NCI-H2081 (cell line): ENCODE measurements around the gene PSMG2.
"Not testable (repeated sequence)": the region's sequence is repeated elsewhere in the genome, so short reads cannot be mapped to it uniquely, and the experiment has no call there.

Source experiments
- DNase-seq, 2 experiments: peaks; one replicate each; lab custom pipeline; 2025; lab: John Stamatoyannopoulos, UW

Gene PSMG2

DNA sequence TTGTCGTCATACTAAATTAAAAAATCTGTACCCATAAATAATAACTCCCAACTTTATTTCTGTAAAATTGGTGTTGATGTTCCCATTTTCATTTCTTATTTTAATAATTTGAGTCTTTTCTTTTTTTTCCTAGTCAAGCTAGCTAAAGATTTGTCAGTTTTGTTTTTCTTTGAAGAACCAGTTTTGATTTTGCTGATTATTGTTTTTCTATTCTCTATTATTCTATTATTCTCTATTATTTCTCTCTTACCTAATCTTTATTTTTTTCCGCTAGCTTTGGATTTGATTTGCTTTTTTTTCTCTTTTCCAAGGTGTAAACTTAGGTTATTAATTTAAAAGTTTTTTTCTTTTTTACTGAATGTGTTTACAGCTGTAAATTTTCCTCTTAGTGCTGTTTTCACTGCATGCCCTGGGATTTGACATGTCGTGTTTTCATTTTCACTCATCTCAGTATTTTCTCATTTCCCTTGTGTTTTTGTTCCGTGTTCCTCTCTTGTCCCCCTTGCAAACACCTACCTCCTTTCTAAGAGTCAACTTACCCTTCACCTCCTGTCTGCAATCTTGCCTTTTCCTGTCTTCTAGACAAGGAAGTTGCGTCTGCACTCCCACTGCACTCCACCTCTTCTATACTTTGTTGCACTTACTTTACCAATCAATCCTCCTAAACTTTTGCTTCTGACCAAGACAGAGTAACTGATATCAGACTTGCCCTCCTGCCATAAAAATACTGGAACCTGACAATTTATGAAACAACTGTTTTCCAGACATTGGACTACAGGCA is 18.8 kb downstream of the PSMG2 start:
- no peak for DNase-seq

DNA sequence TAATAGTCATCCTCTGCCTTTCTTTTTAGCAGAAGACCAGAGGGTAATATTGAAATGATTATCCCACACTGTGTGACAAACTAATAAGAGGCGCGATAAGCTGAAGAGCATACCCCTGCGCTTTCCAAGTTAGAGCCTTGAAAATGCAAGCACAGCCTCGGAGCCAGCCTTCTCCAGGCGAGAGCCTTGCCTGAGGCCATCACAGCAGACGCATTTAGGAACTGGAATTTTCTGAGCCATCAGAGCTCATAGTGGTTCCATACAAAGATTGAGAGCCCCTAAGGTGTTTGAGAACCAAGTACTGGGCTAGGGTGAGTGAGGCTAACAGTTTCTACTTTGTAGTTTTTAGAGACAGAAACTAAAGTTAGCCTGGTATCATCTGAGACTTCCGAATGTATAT is 19.9 kb downstream of the PSMG2 start:
- DNase-seq = no peak

DNA sequence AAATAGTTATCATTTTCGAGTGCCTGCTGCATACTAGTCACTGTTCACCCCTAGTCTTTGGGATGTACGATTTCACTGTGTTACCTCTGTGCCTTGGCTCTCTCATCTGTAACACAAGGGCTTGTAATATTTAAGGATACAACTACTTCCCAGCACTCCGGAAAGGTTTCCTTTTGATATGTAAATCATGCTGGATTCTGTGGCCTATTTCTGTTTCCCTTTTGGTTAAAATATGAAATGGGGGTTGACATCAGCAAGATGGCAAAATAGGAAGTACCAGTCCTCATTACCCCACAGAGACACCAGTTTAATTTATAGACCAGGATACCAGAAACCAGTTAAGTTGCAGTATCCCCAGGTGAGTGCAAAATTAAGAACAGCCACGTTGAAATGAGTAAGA is 23.5 kb downstream of the PSMG2 start:
- DNase-seq = no peak

DNA sequence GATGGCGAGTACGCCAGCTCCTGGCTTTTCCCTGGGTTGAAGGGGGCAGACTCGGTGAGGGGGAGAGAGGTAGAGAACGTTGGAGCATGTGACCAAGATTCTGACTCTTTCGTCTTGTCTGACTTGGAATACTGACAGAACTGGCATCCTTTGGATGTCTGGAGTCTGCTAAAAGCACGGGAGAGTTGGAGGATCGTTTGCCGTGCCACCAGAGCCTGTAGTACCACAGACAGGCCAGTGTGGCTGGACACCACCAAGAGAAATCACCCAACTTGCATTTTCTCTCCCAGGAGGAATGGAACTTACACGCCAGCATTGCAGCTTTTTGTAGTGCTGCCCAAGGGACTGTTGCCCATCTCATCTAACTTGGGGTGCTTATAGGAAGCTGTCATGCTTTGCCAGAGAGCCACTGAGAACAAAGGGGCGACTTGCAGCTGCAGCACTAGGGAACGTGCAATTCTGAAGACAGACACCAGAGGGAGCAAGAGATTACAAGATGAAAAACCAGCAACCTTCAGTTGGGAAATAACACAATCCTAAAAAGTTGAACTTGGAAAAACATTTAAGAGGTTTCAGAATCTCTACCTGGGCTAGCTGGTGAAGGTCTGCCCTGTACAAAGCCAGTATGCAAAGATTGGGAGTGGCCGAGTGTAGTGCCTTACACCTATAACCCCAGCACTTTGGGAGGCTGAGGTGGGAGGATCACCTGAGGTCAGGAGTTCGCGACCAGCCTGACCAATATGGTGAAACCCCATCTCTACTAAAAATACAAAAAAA is 24.1 kb downstream of the PSMG2 start:
- peak; percentile 50 to 57 for DNase-seq

DNA sequence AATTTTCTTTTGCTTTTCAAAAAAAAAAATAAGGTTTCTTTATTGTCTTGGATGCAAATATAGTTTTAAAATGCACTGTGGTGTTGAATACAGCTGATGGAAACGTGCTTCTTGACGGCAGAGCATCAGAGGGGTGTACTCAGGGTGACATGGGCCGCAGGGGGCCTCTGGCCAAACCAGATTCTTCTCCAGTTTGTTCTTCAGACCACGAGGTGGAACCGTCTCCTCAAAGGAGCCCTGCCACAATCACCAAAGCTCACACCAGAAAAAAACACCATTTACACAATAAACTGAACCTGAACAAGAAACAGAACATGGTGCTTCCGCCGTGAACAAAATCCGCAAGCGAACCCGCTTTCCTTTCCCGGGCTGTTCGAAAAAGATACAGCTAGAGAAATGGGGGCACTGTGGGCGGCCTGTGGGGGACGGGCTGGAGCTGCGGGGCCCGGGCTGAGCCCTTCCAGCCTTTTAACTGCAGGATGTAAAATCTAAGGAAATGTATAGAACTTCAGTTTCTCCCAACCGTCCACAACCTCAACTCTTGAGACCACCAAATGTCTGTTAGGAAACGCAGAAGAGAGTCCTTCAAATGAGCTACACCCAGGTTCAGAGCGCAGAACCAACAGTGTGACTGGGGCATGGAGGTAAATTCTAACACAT is 34.5 kb downstream of the PSMG2 start:
- DNase-seq = no peak

DNA sequence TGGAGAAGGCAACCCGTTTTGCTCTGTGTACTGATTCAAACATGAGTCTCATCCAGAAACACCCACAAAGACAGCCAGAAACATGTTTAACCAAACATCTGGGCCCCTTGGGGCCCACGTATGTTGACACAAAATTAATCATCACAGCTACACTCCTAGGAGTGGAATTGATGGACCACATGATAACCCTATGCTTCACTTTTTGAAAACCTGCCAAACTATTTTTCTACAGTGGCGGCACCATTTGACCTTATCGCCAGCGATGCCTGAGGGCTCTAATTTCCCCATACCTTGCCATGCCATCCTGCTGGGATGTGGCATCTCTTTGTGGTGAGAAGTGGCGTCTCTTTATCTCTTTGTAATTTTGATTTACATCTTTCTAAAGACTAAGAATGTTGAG is 38.5 kb downstream of the PSMG2 start:
- DNase-seq = peak; percentile 22 to 70

DNA sequence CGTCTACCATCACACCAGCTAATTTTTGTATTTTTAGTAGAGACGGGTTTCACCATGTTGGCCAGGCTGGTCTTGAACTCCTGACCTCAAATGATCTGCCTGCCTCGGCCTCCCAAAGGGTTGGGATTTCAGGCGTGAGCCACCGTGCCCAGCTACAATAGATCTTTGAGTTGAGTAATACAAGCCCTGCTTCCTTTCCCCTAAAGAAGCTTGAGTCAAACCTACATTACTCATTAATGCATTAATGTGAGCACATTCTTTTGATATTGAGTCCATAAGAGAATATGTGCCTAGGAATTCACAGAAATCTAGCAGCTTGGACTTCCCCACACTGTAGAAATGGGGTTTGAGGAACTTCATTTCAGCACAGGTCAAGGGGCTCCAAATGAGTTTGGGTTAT is 39.6 kb downstream of the PSMG2 start:
- no peak for DNase-seq

DNA sequence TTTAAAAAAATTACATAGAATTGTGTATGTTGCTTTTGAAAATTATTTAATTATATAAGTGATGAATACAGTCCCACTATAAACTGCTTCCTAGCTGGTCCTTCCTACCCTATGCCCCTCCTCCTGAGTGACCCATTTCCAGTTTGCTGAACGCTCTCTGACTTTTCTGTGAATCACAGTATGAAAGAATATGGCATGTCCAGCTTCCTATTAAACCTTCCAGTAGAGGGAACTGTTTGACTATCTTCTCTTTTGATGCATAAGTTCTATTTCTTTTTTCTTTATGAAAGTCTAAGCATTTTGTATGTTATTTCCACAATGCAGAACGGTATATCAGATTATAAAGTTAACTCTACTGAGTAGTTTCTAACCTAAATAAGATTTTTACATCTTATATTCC is 41.3 kb downstream of the PSMG2 start:
- DNase-seq = peak in 1 of 2 experiments; percentile 37

DNA sequence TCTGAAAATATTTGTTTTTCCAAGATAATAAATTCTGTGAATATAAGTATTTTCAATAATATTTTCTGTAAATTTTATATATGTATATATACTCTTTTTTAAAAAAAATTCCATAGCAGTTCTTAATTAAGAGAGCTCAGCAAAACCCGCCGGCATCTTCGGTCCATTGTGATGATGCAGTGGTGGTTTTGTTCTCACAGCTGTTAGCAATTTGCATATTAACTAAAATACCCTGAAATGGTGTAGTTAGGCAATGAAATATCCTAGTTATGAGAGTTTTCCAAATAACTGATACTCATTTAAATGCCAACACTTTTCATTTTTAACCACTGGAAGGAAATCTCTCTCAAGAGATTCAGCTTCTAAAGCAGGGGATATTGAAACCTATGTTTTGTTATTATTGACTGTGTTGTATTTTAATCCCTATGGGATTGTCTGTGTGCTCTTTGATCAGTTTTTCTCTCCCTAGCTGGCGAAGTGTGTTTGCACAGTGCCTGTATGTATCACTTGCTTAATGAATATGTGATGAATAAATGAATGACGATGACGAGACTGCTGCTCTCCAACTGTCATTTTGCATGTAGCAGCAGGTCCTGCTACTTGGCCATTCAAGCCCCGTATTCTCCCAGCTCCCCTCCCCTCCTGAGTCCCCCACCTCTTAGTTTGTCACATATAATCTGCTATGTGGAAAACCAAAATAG is 42.4 kb downstream of the PSMG2 start:
- no peak for DNase-seq

DNA sequence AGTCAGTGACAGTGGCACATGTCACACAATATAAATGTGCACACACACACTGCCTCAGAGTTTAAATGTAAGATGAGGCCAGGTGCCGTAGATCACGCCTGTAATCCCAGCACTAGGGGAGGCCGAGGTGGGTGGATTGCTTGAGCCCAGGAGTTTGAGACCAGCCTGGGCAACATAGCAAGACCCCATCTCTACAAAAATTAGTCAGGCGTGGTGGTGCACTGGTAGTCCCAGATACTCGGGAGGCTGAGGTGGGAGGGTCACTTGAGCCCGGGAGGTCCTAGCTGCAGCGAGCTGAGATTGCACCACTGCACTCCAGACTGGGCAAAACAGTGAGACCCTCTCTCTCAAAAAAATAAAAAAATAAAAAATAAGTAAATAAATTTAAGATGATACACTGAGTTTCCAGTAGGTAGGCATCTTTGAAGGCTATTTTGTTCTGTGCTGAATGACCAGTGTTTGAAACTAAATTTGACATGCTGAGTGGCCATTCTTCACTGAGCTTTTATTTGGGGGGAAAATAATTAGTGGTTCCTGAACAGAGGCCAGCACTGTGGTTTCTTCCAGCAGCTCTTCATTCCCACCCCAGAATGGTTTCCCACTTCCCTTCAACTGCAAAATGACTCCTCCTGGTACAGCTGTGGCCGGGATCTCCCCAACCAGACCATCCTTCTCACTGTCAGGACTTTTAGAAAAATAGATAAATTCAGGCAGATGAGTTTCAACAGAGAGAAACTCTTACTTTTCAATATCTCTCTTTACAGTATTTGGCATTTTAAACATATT is 44.9 kb downstream of the PSMG2 start:
- no peak for DNase-seq

DNA sequence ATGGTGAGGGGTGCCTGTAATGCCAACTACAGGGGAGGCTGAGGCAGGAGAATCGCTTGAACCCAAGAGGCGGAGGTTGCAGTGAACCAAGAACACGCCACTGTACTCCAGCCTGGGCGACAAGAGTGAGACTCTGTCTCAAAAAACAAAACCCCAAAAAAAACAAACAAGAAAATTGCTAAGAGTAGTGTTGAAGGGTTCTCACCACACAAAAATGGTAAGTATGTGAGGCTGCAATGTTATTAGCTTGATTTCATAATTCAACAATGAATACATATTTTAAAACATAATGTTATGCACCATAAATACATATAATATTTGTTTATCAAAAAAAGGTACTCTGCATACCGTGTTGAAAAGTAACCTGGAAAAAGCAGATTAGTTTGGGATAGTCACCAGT is 45.8 kb downstream of the PSMG2 start:
- no peak for DNase-seq

DNA sequence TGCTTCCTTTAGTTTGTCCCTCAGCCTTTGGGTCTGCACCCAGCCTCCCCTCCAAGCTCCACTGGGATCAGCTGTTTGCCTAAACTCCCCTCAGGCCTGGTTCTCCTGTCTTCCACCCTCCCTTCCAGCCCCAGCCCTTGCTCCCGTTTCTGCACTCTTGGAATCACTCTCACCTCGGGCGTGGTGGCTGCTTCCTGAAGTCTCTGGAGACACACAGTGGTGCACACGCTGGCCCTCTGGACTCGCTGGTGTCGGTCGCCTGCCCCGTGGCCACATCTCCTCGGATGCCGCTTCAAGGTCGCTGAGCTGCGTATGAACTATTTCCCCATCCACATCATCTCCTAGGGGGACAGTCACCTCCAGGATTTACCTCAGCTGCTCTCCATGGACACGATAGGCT is 46.3 kb downstream of the PSMG2 start:
- no peak for DNase-seq

DNA sequence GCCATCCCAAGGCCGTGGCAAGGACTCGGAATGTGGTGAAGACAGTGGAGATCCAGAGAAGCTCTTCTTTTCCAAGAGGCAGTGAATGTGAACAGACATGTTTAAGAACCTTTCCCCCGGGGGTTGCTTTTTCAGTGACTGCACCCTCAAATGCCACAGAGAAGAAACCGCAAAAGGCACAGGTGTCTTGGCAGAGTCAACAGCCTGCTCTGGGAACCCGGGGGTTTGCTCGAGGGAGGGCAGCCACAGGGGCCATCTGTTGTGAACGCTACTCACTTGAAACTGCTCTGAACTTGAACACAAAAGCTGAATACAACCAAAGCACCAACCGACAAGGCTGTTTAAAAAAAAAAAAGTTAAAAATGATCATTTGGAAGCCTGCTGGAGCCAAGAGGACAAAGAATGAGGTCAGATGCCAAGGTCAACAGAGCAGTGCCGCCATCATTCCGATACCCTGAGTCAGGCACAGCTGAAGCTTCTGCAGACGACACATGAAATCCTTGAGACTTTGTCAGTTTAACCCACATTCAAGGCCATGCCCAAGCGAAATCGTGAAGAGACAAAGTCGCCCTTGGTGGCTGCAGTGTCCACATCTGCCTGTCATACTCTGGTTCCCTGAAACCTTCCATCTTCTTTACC is 47.4 kb downstream of the PSMG2 start:
- no peak for DNase-seq

DNA sequence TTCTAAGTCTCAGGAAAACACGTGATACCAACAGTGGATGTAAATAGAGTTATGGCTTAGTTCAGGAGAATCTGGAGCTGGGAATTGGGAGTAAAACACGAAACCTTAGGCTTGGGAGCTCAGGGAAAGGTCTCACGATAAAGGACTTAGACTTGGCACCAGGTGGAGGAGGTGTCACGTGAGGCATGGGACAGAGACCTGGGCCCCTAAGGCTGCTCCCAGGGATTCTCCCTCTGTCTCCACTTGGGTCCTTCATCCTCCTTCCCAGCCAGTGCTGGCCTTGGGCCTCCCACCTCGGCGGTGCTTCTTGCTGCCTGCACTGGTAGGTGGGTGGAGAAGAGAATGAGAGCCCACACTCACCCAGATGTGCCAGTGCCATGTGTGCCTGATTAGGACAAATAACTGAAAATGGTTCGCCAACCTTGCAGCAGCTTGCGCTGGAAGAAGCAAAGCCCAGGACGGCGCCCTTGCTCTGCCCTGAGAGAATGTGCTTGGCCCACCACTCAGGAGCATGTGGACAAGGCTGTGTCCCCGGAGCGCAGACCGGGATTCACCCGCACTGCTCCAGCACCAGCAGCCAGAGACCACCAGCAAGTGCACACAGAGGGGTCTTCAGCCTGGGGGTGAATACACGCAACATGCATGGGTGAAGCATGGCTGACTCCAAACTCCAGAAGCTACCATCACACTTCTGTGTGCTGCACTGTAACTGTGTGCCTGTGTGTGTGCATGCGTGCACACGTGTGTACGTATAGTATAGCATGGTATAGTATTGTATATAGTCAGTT is 48.1 kb downstream of the PSMG2 start:
- no peak for DNase-seq

DNA sequence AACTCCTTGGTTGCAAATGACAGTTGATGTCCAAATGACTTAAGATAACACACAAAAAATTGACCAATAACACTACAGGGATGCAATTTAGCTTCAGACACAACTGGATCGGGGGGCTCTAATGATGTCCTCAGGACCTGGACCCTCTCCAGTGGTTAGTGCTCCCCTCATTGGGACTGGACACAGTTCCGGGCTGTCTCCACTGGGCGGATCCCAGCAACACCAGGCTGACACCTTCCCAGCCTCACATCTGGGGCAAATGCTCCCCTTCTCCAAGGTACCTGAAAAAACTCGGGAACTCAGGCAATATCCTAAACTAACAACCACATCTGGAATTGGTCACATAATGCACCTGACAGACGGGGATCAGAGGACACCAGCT is 48.7 kb downstream of the PSMG2 start:
- DNase-seq = no peak

DNA sequence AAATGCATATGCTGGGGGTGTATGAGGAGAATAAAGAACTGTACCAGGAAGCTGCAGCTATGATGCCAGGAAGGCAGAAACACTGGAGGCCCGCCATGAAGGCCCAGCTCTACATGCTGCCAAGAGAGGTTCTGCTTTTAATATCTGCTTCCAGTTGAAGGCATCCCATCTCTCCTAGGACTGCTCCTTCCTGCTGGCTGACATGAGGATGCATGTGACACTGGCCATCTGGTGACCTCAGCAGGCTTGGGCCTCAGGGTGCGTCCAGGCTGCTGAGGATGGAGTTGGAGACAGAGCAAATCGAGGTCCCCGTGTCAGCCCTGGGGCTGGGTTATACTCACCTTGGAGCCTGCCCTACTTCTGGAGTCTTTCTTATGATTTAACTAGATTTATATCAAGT is 49.0 kb downstream of the PSMG2 start:
- no peak for DNase-seq

DNA sequence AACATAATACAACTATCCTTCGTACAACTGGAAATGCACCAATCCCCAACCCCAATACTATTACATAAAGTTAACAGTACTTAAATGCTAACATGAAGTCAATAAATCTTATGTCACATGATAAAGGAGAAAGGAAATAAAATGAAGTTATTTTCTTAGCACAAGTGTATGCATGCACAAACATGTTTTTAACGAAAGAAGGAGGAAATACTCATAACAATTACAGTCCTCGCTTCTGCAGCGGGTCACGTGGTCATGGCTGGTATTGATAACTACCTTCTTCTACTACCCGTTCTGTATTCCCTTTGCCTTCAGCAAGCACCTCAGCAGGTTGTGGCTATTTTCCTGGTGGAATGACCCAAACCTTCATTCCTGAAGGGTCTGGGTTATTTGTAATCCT is 51.7 kb downstream of the PSMG2 start:
- DNase-seq = no peak

DNA sequence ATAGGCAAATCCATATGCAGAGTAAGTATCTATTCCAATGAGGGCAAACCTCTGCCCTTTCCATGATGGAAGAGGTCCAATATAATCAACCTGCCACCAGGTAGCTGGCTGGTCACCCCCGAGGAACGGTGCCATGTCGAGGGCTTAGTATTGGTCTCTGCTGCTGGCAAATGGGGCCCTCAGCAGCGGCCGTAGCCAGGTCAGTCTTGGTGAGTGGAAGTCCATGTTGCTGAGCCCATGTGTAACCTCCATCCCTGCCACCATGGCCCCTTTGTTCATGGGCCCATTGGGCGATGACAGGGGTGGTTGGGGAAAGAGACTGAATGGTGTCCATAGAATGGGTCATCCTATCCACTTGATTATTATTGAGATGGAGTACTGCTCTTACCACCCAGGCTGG is 52.8 kb downstream of the PSMG2 start:
- not testable (repeated sequence) for DNase-seq

DNA sequence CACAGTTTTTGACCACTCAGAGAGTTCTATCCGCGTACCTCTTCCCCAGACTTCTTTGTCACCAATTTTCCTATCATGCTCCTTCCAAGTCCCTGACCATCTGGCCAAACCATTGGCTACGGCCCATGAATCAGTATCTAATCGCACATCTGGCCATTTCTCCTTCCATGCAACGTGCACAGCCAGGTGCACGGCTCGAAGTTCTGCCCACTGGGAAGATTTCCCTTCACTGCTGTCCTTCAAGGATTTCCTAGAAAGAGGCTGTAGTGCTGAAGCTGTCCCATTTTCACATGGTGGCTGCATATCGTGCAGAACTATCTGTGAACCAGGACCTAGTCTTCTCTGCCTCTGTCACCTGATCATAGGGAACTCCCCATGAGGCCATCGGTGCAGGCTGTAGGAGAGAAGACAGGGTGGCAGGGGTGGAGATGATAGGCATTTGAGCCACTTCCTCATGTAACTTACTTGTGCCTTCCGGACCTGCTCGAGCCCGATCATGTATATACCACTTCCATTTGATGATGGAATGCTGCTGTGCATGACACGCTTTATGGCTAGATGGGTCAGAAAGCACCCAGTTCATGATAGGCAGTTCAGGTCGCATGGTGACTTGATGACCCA is 53.9 kb downstream of the PSMG2 start:
- DNase-seq = not testable (repeated sequence)

DNA sequence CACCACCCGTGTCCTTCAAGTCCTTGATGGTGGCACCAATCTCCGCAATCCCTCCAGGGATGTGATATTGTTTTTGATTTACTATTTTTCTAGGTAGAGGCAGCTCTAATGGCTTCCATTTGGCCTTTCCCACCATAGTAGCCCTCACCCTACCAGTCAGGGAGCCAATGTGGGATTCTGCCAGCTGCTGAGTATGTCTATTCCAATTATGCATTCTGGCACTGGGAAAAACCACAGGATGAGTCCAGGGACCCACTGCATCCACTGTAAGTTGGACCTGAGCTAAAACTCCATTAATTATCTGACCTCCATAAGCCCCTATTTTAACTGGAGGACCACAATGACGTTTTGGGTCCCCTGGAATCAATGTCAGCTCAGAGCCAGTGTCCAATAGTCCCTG is 55.7 kb downstream of the PSMG2 start:
- DNase-seq = not testable (repeated sequence)
